Measurements from ENCODE around the gene PSD. TPM values are rescaled to one million over a fixed set of nuclear protein-coding genes. Genes with fewer than 3 reads are reported as not detected.

The PSD gene
- total RNA-seq, 1 experiment from 2014 or later, result 1.6 TPM

DNA sequence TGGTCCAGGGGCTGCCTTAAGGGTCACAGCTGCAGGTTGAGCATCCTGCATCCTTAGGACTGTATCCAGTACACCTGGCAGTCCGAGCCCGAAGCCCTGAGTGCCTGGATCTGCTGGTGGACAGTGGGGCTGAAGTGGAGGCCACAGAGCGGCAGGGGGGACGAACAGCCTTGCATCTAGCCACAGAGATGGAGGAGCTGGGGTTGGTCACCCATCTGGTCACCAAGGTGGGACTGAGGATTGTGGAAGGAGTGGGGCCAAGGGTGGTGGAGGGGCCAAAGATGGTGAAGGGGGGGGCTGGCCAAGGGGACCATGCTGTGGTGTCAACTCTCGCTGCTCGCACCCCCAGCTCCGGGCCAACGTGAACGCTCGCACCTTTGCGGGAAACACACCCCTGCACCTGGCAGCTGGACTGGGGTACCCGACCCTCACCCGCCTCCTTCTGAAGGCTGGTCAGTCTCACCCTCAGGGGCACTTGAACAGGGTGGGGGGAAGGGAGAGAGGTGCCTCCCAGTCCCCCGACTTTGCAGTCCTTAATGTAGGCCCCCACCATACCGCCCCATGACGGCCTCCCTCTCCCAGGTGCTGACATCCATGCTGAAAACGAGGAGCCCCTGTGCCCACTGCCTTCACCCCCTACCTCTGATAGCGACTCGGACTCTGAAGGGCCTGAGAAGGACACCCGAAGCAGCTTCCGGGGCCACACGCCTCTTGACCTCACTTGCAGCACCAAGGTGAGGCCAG lies 17.8 kb downstream of the PSD start:
- H2AFZ ChIP-seq, result no peak overlapping the region
- ChIA-PET POLR2A (ENCODE audit: unreplicated experiment) (no interaction called here), CTCF (interaction anchor here (1.0 kb wide), 1 partner anchor 231 kb away, joined by 3 read pairs; no protein-coding TSS in a partner anchor)
- peaks cover 4% of the 10 kb centered on the region; the same call in 1 of the 2 replicates for H3F3A ChIP-seq (ENCODE audit: insufficient read depth, low read depth)
- DNase-seq, result no peak
- H3K9me3 ChIP-seq (ENCODE audit: insufficient read depth, low read depth), result no peaks in the 10 kb centered on the region
- TF ChIP-seq EZH2 (IDR thresholded peaks at IDR 0.05; ENCODE audit: low read depth), result no peak
- TF ChIP-seq, protein P1, sequence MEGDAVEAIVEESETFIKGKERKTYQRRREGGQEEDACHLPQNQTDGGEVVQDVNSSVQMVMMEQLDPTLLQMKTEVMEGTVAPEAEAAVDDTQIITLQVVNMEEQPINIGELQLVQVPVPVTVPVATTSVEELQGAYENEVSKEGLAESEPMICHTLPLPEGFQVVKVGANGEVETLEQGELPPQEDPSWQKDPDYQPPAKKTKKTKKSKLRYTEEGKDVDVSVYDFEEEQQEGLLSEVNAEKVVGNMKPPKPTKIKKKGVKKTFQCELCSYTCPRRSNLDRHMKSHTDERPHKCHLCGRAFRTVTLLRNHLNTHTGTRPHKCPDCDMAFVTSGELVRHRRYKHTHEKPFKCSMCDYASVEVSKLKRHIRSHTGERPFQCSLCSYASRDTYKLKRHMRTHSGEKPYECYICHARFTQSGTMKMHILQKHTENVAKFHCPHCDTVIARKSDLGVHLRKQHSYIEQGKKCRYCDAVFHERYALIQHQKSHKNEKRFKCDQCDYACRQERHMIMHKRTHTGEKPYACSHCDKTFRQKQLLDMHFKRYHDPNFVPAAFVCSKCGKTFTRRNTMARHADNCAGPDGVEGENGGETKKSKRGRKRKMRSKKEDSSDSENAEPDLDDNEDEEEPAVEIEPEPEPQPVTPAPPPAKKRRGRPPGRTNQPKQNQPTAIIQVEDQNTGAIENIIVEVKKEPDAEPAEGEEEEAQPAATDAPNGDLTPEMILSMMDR (conservative IDR thresholded peaks at IDR 0.05), result no peak
- H3K4me1 ChIP-seq (replicated peaks; ENCODE audit: insufficient read depth), result peaks cover 18% of the 10 kb centered on the region
- H3K9me2 ChIP-seq (ENCODE audit: insufficient read depth), result no peaks in the 10 kb centered on the region
- no peak overlapping the region for H3K27ac ChIP-seq
- H4K20me1 ChIP-seq (ENCODE audit: insufficient read depth), result no peaks in the 10 kb centered on the region
- H3K4me2 ChIP-seq, result no peak overlapping the region
- H3K79me2 ChIP-seq (ENCODE audit: low read depth), result peaks cover 5% of the 10 kb centered on the region; the same call in 1 of the 2 replicates
- no peak overlapping the region for H3K4me3 ChIP-seq
- BruUV-seq (replicated peaks), result no TSS peak
- no peaks in the 10 kb centered on the region for H3K36me3 ChIP-seq (ENCODE audit: low read depth)
- no peaks in the 10 kb centered on the region for H3K27me3 ChIP-seq (ENCODE audit: insufficient read depth, low read depth)
- intact Hi-C loops (cut with micrococcal nuclease; ENCODE audit: unreplicated experiment), result no loop called here

DNA sequence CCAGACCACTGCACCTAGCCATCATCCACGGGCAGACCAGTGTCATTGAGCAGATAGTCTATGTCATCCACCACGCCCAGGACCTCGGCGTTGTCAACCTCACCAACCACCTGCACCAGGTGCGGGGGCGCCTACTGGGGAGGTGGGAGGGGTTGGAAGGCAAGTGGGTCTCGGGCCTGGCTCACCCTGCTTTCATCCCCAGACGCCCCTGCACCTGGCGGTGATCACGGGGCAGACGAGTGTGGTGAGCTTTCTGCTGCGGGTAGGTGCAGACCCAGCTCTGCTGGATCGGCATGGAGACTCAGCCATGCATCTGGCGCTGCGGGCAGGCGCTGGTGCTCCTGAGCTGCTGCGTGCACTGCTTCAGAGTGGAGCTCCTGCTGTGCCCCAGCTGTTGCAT lies 18.5 kb downstream of the PSD start:
- intact Hi-C loops (cut with micrococcal nuclease; ENCODE audit: unreplicated experiment), result no loop called here

DNA sequence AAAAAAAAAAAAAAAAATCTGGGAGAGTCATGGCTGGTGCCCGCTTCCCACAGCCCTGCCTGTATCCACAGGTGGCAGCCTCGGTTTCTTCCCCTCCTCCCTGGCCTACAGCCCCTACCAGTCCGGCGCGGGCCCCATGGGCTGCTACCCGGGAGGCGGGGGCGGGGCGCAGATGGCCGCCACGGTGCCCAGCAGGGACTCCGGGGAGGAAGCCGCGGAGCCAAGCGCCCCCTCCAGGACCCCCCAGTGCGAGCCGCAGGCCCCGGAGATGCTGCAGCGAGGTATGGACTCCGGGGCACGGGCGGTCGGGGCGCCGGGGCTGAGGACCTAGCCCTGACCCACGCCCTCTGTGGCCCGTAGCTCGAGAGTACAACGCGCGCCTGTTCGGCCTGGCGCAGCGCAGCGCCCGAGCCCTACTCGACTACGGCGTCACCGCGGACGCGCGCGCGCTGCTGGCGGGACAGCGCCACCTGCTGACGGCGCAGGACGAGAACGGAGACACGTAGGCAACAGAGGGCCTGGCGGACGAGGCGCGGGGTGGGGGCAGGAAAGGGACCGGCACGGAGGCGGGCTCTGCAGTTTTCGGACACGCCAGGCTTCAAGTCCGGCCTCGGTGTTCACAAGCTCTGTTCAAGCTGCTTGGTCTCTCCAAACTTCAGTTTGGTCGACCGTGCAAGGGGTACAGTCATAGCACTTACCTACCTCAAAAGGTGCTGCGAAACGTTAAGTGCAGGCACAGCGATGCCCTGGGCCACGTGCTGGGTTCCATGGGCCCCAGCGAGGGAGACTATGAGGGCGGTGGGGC lies 19.2 kb downstream of the PSD start:
- CTCF ChIA-PET, result interaction anchor here (0.8 kb wide), 1 partner anchor 14 kb away, joined by 3 read pairs; no protein-coding TSS in a partner anchor
- H3K4me2 ChIP-seq, result peak overlapping the region; percentile 75
- H4K20me1 ChIP-seq (ENCODE audit: insufficient read depth), result no peaks in the 10 kb centered on the region
- H3K4me1 ChIP-seq (replicated peaks; ENCODE audit: insufficient read depth), result peaks cover 18% of the 10 kb centered on the region
- H3K9me2 ChIP-seq (ENCODE audit: insufficient read depth), result no peaks in the 10 kb centered on the region
- H3K79me2 ChIP-seq (ENCODE audit: low read depth), result peaks cover 5% of the 10 kb centered on the region; the same call in 1 of the 2 replicates
- no peaks in the 10 kb centered on the region for H3K27me3 ChIP-seq (ENCODE audit: insufficient read depth, low read depth)
- TF ChIP-seq, protein P1 (conservative IDR thresholded peaks at IDR 0.05), result peak; percentile 80
- no peak for TF ChIP-seq EZH2 (IDR thresholded peaks at IDR 0.05; ENCODE audit: low read depth)
- peaks cover 4% of the 10 kb centered on the region; the same call in 1 of the 2 replicates for H3F3A ChIP-seq (ENCODE audit: insufficient read depth, low read depth)
- H3K4me3 ChIP-seq, result peak overlapping the region; percentile 52
- H2AFZ ChIP-seq, result 0 out of 2 replicates have a peak overlapping the region, but pooled peaks have one; percentile 48
- H3K9me3 ChIP-seq (ENCODE audit: insufficient read depth, low read depth), result no peaks in the 10 kb centered on the region
- no peak overlapping the region for H3K27ac ChIP-seq
- DNase-seq, result peak; percentile 56 to 83
- intact Hi-C loops (cut with micrococcal nuclease; ENCODE audit: unreplicated experiment), result loop anchor here (2.0 to 10.0 kb wide), 2 partner anchors 169 to 245 kb away; partner anchors contain the start of gene TRIM8
- no peaks in the 10 kb centered on the region for H3K36me3 ChIP-seq (ENCODE audit: low read depth)
- POLR2A ChIA-PET (ENCODE audit: unreplicated experiment), result no interaction called here
- BruUV-seq (replicated peaks), result no TSS peak

More for the DNA sequence above, 18.5 kb downstream of the PSD start:
- Histone ChIP-seq H3K27ac (no peak overlapping the region), H3K9me2 (ENCODE audit: insufficient read depth) (no peaks in the 10 kb centered on the region), H3K4me3 (no peak overlapping the region), H4K20me1 (ENCODE audit: insufficient read depth) (no peaks in the 10 kb centered on the region), H3K4me1 (replicated peaks; ENCODE audit: insufficient read depth) (peaks cover 18% of the 10 kb centered on the region), H3K9me3 (ENCODE audit: insufficient read depth, low read depth) (no peaks in the 10 kb centered on the region), H3K27me3 (ENCODE audit: insufficient read depth, low read depth) (no peaks in the 10 kb centered on the region), H3F3A (ENCODE audit: insufficient read depth, low read depth) (peaks cover 4% of the 10 kb centered on the region; the same call in 1 of the 2 replicates), H2AFZ (no peak overlapping the region), H3K4me2 (peak overlapping the region; percentile 75; the same call in 1 of the 2 replicates), H3K36me3 (ENCODE audit: low read depth) (no peaks in the 10 kb centered on the region), H3K79me2 (ENCODE audit: low read depth) (peaks cover 5% of the 10 kb centered on the region; the same call in 1 of the 2 replicates)
- DNase-seq, result no peak
- ChIA-PET CTCF (interaction anchor here (1.0 kb wide), 1 partner anchor 231 kb away, joined by 3 read pairs; no protein-coding TSS in a partner anchor), POLR2A (ENCODE audit: unreplicated experiment) (no interaction called here)
- TF ChIP-seq EZH2 (IDR thresholded peaks at IDR 0.05; ENCODE audit: low read depth), result no peak
- TF ChIP-seq, protein P1 (conservative IDR thresholded peaks at IDR 0.05), result no peak
- BruUV-seq (replicated peaks), result no TSS peak

Measured in PC-9 (cell line).